GM21723 (cell line): ENCODE data around the gene TAOK1.

ENCODE experiments used
- ATAC-seq: cut with Tn5 transposase; IDR thresholded peaks from one replicate; pipeline ENCODE4 v1.9.1; 2021; ENCODE audit warnings: mild to moderate bottlenecking, moderate library complexity; ENCODE audit not compliant: unreplicated experiment

The TAOK1 gene

DNA sequence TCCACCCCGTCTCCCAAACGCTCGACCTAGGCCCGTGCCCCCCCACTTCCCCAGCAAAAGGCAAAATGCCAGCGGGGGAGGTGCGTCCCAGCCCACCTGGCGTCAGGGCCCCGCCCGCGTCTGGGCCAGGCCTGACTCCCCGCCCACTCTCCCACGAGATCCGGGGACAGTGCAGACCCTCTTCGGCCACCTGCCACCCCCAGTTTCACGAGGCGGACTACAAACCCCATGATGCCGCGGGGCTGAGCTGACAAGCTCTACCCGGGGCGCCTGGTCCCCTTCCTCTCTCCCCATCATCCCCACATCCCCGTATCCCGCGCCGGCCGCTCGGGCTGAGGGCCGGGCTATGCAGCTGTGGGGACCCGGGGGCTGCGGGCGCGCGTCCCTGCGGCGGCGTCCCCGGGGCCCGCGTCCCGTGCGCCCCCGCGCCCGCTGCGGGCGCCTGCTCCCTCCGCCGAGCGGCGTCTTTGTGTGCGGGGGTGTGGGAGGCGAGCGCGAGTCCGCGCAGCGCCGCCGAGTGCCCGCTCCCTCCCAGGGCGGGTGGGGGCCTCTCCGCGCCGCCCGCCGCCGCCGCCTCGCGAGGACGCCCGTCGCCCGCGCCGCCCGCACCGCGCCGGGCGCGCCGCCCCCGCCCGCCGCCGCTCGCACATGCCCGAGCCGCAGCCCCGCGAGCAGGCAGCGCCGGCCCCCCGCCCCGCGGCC lies 202.8 kb downstream of the TAOK1 start, which contains the start of gene ANKRD13B:
ANKRD13B (plus strand) TSS at position 283 of the 702 bp plus-strand sequence. CDS start 490 bp downstream, outside the sequence.
- no peak for ATAC-seq

DNA sequence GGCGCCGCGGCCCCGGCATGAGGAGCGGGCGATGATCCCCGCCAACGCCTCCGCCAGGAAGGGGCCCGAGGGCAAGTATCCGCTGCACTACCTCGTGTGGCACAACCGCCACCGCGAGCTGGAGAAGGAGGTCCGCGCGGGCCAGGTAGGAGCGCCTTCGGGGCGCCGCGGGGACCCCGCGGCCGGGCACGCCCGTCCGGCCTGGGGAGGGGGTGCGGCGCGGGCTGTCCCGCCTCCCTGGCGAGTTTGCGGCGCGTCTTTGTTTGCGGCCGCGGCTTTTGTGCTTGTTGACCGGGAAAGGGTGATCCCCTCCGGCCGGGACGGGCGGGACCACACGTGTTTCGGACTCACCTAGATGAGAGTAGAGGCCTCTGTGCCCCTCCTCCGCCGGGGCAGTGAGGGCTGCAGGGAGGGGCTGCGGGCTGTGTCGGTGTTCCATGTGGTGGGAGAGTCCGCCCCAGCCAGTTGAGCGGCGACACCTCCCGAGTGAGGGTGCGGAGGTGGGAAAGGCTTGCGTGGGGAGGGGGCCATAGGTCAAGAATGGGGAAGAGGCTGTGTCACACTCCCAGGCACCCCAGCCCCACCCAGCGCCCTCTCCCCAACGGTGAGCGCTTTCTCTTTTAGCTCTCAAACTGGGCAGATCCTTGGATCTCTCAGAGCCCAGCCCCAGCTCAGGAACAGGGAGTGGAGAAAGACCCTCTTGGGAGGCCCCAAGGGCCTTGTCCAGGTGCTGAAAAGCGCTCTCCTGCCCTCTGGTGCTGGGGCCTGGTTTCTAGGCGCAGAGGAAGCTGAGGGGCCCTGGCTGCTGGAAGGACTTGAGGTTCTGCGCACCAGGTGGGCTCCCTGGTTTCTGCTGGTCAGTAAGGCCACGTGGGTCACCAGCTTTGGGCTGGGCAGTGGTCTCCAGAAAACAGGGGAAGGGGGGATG lies 203.7 kb downstream of the TAOK1 start:
- ATAC-seq, result no peak

DNA sequence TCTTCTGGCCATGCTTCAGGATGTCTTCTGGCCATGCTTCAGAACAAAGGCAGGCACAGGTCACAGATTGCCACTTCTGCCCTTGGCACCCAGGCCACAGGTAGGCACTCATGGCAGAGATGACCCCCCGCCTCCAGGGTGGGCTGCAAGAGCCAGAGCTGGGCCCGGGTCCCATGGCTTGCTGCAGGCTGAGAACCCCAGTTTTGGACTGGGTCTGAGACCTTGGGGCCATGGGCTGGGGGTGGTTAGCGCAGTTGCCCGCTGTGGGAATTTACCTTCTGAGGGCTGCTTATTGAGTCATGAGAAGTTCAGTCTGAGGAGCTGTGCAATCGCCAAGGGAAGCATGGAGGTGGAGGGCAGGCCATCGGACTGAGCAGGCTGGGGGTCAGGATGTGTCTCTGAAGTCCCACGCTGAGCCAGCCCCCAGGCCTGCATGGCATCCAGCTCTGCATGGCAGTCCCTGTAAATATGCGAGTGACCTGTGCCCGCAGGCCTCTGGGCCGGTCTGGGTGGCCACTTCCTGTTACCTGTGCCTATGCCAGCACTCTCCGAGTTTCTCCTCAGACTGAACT lies 204.4 kb downstream of the TAOK1 start:
- ATAC-seq, result no peak

DNA sequence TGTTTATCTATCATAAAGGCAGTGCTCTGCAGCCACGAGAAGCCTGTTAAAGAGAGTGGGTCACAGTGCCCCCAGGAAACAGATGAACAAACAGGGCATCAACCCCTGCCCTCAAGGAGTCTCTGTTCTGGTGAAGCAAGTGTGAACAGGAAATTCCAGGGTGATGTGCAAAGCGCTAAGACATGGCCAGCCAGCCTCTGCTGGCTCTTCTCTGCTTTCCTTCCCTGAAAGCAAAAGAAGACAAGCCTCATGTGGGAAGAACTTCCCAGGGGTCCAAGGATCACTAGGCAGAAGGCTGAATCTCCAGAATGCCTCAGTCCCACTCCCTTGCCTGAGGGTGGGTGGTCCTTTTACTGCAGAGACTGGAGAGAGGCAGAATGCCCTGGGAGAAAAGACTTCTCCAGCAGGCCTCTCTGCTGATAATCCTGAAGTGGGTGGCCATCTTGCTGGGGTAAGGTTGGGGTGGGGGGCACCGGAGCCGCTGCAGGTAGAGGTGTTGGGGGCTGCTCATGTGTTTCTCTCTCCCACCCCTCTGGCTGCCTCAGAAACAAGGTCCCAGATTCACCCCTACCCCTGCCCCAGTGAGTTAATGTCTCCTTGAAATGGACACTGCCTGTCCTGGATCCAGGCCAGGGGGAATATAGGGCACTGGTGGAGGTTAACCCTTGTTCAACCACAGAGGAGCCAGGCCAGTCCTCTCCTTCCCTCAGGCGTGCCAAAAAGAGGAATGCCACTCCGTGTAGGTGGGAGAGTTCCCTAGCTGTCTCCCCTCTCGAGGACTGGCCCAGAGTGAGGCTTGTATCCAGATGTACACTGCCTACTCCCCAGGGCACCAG lies 205.2 kb downstream of the TAOK1 start:
- ATAC-seq, result no peak

DNA sequence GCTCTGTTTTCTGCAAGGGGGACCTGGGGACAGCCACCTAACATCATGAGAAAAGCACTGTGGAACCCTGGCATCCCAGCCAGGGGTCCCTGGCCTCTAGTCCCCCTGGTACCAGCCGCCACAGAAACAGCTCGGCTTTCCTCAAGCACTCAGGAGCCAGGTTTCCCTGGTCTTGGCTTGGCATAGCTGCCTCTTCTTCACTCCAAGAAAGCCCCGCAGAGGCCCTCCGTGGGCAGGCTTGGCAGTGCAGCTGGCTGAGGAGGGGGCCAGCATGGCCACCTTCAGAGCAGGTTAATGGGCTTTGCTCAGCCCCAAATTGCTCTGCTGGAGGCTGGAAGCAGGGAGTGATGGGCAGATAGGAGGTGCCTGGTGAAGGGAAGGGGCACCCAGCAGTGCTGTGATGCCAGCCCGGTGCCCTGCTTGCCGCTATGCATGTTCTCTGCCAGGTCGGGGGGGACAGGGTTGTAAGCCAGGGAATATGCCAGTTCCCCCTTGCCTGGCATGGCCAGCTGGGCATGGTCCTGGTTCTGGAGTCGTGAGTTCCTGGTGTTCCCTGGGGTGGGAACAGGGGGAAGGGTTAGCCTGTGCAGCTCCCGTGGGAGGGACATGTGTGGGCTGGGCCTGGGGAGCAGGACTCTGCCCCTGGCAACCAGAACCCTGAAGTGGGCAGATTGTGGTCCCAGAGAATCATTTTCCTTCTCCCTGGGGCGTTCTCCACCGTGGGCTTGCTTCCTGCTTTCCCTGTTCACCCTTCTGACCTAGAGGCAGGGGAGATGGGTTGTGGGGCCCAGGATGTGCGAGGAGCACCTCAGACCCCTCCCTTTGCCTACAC lies 206.0 kb downstream of the TAOK1 start:
- no peak for ATAC-seq

DNA sequence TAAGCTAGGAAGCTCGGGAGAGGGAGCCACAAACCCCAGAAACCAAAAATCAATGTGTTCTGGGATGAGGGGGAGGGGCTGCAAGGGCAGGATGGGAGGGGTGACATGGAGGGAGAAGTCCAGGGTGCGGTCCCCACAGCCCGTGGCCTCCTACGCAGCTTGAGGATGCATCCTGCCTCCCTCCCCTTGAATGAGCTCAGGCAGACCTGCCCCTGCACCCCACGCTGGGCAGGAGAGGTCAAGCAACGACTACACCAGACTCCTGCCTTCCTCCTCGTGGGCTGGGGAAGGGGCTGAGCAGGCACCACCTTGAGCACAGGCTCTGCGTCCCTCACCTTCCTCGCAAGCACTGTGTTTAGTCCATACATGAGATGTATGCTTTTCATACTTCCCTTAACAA lies 206.6 kb downstream of the TAOK1 start:
- no peak for ATAC-seq

DNA sequence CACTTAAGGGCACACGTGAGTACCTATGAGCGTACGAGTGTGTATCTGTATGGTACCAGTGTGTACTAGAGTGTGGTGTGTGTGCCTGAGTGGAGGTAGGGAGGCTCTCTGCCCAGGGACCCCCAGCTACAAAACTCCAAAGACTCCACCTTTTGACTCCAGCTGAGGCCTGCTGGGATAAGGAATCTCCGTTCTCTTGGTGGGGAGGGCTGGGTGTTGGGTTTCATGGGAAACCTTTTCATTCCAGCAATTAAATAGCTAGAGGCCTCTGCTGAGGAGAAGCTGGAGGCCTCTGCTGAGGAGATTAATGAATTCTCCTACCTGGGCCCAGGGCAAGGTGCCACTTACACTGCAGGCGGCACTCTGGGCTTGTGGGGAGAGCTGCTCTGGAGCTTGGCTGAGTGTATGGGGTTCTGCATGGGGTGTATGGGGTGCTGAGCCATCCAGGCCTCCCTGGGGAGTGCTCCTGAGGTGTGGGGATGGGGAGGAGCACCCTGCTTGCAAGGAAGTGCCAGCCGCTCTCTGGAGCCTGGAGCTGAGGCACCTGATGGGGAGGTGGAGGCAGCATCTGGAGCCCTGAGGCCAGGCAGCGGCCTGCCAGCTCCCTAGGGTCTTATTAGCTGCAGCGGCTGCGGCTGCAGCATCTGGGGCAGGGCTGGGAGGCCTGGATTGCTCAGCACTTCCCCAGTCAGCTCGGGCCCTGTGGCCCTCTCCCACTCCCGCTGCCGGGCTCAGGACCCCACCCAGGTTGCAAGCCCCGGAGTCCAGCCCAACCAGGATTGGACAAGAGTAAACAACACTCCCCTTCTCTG lies 207.4 kb downstream of the TAOK1 start:
- no peak for ATAC-seq
